SH-SY5Y (cell line): ENCODE results near the gene REPIN1.

Source experiments
- GATA2 ChIP-seq: IDR thresholded peaks from 2 replicates; pipeline ENCODE4 v1.6.1; 2011; ENCODE audit warnings: mild to moderate bottlenecking, low read depth, low read length
- GATA3 ChIP-seq: IDR thresholded peaks from 2 replicates; pipeline ENCODE4 v1.6.1; 2011; ENCODE audit warnings: low read depth, mild to moderate bottlenecking, low read length, moderate library complexity

GRCh38 chr7:150417863-150418262 lies 49.2 kb downstream of the REPIN1 start:
- TF ChIP-seq GATA2 = no peak
- TF ChIP-seq GATA3 = no peak
